Measurements from ENCODE around the gene FOXJ3. TPM values are rescaled to one million over a fixed set of nuclear protein-coding genes. Genes with fewer than 3 reads are reported as not detected.

Gene FOXJ3
- total RNA-seq, 2 donors from 2014 or later: 67.3 to 79.4 TPM

- no peaks in the 10 kb centered on the region for H3K4me1 Mint-ChIP-seq
- no peak for DNase-seq
- H3K9me3 ChIP-seq (ENCODE audit: control insufficient read depth, low read length): no peaks in the 10 kb centered on the region
- H3K4me1 ChIP-seq (ENCODE audit: control insufficient read depth, insufficient read depth, low read length): no peaks in the 10 kb centered on the region
- WGBS, 2 experiments (ENCODE audit: insufficient coverage in 1 of 2, insufficient read length in 1 of 2): 92 to 100% methylated on average over 3 to 5 of the region's 5 CpGs
- H3K27me3 ChIP-seq (ENCODE audit: control insufficient read depth, insufficient read depth, low read length, poor library complexity, severe bottlenecking): peaks cover 8% of the 10 kb centered on the region
- no peaks in the 10 kb centered on the region for H3K36me3 Mint-ChIP-seq (ENCODE audit: low read depth)
- H3K27ac ChIP-seq (ENCODE audit: low read depth, low read length): no peak overlapping the region
- H3K36me3 ChIP-seq (ENCODE audit: control insufficient read depth, insufficient read depth, low read length): no peaks in the 10 kb centered on the region
- no peak overlapping the region for H3K4me3 ChIP-seq (ENCODE audit: low read length)
- H3K27ac Mint-ChIP-seq: no peak overlapping the region
- H3K9ac ChIP-seq (ENCODE audit: extremely low read depth, low read length, poor library complexity, severe bottlenecking): no peak overlapping the region
- H3K9me3 Mint-ChIP-seq: no peaks in the 10 kb centered on the region
- peaks cover 8% of the 10 kb centered on the region for H3K27me3 Mint-ChIP-seq (ENCODE audit: insufficient read depth)
- H3K4me3 Mint-ChIP-seq: no peak overlapping the region
- no peak for TF ChIP-seq CTCF (conservative IDR thresholded peaks at IDR 0.05)
Measured at GRCh38 chr1:42133390-42133789, 201.6 kb downstream of the FOXJ3 start.

GRCh38 chr1:42130061-42130660 is 204.9 kb downstream of the FOXJ3 start:
- no peaks in the 10 kb centered on the region for H3K9me3 Mint-ChIP-seq

GRCh38 chr1:42128964-42129363 is 206.1 kb downstream of the FOXJ3 start:
- no peak for TF ChIP-seq CTCF (conservative IDR thresholded peaks at IDR 0.05)
- Histone ChIP-seq H3K27ac (ENCODE audit: low read depth, low read length) (no peak overlapping the region), H3K4me1 (ENCODE audit: control insufficient read depth, insufficient read depth, low read length) (no peaks in the 10 kb centered on the region), H3K9ac (ENCODE audit: extremely low read depth, low read length, poor library complexity, severe bottlenecking) (no peak overlapping the region), H3K9me3 (ENCODE audit: control insufficient read depth, low read length) (no peaks in the 10 kb centered on the region), H3K27me3 (ENCODE audit: control insufficient read depth, insufficient read depth, low read length, poor library complexity, severe bottlenecking) (peaks cover 18% of the 10 kb centered on the region), H3K36me3 (ENCODE audit: control insufficient read depth, insufficient read depth, low read length) (no peaks in the 10 kb centered on the region), H3K4me3 (ENCODE audit: low read length) (no peak overlapping the region)
- H3K4me3 Mint-ChIP-seq: no peak overlapping the region
- no peaks in the 10 kb centered on the region for H3K4me1 Mint-ChIP-seq
- DNase-seq: no peak
- no peaks in the 10 kb centered on the region for H3K9me3 Mint-ChIP-seq
- H3K27me3 Mint-ChIP-seq (ENCODE audit: insufficient read depth): no peaks in the 10 kb centered on the region
- WGBS, 2 experiments (ENCODE audit: insufficient coverage in 1 of 2, insufficient read length in 1 of 2): 92 to 96% methylated on average over 2 to 3 of the region's 3 CpGs
- no peaks in the 10 kb centered on the region for H3K36me3 Mint-ChIP-seq (ENCODE audit: low read depth)
- H3K27ac Mint-ChIP-seq: no peak overlapping the region

More at GRCh38 chr1:42130061-42130660, 204.9 kb downstream of the FOXJ3 start:
- WGBS, 2 experiments (ENCODE audit: insufficient coverage in 1 of 2, insufficient read length in 1 of 2): 90 to 95% methylated on average over 5 of the region's 5 CpGs
- DNase-seq: no peak
- H3K9me3 ChIP-seq (ENCODE audit: control insufficient read depth, low read length): no peaks in the 10 kb centered on the region
- no peak overlapping the region for H3K27ac ChIP-seq (ENCODE audit: low read depth, low read length)
- Mint-ChIP-seq H3K36me3 (ENCODE audit: low read depth) (no peaks in the 10 kb centered on the region), H3K27ac (no peak overlapping the region), H3K4me1 (no peaks in the 10 kb centered on the region), H3K4me3 (no peak overlapping the region), H3K27me3 (ENCODE audit: insufficient read depth) (peaks cover under 1% of the 10 kb centered on the region)
- TF ChIP-seq CTCF (conservative IDR thresholded peaks at IDR 0.05): no peak
- H3K4me1 ChIP-seq (ENCODE audit: control insufficient read depth, insufficient read depth, low read length): no peaks in the 10 kb centered on the region
- H3K4me3 ChIP-seq (ENCODE audit: low read length): no peak overlapping the region
- no peak overlapping the region for H3K9ac ChIP-seq (ENCODE audit: extremely low read depth, low read length, poor library complexity, severe bottlenecking)
- H3K27me3 ChIP-seq (ENCODE audit: control insufficient read depth, insufficient read depth, low read length, poor library complexity, severe bottlenecking): peaks cover 18% of the 10 kb centered on the region
- no peaks in the 10 kb centered on the region for H3K36me3 ChIP-seq (ENCODE audit: control insufficient read depth, insufficient read depth, low read length)

All from endodermal cell (in vitro differentiated cells).